ENCODE data around the gene CFAP46.
"Not testable (repeated sequence)": the region's sequence is repeated elsewhere in the genome, so short reads cannot be mapped to it uniquely, and the experiment has no call there.

Gene CFAP46

DNA sequence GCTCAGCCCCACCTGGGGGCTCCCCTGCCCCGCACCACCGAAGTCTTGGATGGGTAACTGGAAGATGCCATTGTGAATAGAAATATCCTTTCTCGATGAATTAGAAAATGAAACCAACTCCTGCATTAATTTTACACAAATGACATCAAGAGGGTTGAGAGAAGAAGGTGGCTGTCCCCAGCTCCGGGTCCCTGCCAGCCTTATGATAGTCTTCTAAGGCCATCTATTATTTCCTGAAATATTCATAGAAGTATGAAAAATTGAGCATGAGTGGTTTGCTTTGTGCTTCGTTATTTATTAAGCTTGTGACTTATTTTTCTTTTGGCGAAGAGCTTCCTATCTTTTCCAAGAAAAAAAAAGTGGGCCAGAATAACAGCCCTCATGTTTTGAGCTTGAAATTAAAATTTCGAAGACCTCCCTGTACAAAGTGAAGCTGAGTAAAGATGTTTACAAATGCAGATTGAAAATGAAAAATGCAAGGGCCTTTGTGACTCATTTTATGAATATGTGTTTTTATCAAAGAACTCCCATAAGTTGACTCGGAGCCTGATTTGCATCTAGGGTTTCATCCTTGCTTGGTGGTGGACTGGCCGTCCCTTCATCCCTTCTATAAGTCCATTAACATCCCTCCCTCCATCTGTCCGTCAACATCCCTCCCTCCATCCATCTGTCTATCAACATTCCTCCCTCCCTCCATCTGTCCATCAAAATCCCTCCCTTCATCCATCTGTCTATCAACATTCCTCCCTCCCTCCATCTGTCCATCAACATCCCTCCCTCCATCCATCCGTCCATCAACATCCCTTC lies 20.5 kb upstream of the CFAP46 start:
- DNase-seq (ENCODE audit: low spot score), result no peak

DNA sequence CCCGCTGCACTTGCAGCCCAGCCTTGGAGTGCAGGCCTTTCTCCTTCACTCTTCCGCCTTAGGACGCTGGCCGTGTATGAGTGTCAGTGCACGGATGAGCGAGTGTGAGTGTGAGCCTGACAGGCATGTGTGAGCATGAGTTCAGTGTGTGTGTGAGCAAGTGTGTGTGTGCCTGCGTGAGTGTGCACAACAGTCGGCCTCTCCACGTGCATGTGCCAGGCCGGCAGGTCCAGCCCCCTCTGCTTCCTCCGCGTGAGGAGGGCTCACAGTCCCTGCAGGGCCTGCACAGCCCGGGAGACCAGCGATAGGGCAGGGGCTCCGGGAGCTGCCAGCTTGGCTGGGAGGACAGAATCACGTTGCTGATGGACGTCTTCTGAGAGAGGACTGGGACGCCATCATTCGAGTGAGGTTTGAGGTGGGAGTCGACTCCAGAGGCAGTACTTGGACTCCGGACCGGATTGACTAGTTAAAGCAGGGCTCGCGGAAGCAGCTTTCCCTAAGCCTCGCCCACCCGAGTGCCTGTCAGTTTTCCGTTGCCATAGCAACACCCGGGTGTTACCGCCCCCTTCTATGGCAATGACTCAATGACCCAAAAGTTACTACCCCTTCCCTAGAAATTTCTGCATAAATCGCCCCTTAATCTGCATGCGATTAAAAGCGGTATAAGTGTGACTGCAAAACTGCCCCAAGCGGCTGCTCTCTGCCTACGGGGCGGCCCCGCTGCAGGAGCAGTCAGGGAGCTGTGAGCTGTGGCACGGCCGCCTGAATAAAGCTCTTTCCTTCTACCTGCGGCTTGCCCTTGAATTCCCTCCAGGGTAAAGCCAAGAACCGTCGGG lies 19.6 kb upstream of the CFAP46 start:
- peak; percentile 67 for DNase-seq (ENCODE audit: low spot score)

DNA sequence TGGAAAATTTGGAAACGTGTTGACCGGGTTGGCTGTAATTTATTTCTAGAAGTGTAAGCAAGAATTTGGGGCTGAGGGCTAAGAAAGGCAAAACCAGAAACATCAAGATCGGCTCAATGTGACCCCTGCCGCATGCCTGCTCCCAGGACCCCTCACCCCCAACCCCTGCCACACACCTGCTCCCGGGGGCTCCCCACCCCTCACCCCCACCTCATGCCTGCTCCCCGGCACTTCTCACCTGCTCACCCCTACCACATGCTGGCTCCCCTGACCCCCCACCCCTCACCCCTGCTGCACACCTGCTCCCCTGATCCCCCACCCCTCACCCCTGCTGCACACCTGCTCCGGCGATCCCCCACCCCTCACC lies 19.0 kb upstream of the CFAP46 start:
- DNase-seq (ENCODE audit: low spot score), result no peak

DNA sequence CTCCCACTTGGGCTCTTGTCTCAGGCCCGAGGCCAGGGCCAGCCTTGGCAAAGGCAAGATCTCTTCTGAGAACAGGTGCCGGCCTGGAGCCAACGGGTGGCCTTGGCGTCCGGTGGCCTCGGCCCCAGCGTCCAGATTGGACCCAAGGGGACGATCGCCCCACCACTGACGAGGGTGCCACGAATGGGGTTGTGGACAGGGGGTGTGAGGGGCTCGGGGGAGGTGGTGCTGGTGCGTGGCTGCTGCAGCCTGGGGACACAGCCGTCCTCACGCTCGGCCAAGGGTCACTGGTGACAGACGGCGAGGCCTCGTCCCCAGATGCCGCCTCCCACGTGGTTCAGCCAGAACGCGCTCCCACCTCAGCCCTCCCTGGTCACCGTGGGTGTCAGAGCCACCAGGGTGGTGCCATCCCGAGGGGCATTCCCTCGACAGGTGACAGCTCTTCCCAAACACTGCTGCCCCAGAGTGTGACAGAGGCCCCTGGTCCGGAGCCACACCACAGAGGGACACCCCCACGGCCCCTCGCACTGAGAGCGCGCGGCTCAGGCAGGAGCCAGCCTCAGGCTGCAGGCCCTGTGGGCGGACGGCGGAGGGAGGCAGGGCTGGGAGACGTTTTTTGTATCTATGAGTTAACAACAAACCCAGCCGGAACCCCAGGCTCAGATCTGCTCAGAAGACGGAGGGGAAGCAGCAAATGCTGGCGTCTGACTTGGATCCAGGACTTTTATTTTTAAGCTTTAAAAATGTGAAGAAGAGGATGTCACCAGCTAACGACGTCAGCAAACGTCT lies 18.5 kb upstream of the CFAP46 start:
- DNase-seq (ENCODE audit: low spot score), result no peak

DNA sequence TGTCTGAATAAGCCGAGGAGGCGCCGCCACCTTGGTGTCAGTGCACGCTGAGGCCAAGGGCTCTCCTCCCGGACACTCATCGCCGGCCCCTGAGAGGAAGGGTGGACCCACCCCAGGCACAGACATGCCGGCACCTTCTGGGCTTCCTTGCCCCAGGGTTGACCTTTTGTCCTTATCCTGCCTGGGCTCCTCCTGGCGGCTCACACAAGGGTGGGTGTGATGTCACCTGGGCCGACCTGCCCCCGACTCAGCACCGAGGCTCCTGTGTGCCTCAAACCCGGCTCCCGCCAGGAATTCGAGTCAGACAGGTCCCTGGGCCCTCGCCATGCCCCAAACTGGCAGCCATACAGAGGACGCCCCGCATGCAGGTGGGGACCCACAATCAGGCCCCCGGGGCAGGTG lies 17.7 kb upstream of the CFAP46 start:
- no peak for DNase-seq (ENCODE audit: low spot score)

DNA sequence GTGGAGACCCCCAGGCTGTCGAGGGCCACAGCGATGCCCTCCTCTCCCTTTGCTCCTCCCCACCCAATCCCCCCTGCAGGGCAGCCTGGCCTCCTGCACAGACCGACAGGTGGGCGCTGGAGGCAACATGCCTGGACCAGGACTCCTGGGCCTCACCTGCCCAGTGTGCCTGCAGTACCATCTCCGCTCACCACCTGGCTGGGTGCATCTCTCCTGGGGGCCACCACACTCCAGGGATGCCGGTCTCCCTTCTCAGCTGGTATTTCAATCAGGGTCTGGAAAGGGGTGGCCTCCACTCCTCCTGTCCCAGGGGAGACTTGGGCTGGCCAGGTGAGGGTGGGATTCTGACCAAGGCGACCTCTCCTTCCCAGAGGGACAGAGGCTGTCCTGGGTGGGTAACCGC lies 17.2 kb upstream of the CFAP46 start:
- no peak for DNase-seq (ENCODE audit: low spot score)

DNA sequence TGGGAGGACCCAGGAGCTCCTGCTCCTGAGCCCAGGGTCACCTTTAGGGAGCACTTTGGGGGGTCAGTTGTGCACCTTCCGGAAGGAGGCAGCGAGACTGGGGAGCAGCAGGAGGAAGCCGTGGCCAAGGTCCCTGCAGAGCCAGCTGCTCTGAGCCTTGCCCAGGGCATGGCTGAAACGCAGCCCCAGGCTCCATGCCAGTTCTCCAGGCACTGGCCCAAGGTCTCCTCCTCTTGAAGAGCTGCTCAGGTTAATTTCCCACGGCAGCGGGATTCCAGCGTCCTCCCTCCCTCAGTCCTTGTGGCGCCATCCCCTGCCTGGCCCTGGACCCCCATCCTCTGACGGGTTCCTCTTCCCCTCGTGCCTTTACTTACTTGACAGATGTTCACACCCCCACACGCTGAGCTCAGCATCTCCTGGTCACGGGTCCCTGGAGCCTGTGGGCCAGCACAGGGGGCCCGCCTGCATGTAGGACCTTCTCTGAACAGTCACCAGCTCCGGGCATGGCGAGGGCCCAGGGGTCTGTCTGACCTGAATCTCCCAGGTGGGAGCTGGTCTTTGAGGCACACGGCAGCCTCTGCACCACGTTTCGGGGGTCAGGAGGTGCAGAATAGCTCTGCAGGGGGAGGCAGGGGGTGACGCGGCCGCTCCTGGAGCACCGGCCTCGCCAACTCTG lies 16.7 kb upstream of the CFAP46 start:
- no peak for DNase-seq (ENCODE audit: low spot score)

DNA sequence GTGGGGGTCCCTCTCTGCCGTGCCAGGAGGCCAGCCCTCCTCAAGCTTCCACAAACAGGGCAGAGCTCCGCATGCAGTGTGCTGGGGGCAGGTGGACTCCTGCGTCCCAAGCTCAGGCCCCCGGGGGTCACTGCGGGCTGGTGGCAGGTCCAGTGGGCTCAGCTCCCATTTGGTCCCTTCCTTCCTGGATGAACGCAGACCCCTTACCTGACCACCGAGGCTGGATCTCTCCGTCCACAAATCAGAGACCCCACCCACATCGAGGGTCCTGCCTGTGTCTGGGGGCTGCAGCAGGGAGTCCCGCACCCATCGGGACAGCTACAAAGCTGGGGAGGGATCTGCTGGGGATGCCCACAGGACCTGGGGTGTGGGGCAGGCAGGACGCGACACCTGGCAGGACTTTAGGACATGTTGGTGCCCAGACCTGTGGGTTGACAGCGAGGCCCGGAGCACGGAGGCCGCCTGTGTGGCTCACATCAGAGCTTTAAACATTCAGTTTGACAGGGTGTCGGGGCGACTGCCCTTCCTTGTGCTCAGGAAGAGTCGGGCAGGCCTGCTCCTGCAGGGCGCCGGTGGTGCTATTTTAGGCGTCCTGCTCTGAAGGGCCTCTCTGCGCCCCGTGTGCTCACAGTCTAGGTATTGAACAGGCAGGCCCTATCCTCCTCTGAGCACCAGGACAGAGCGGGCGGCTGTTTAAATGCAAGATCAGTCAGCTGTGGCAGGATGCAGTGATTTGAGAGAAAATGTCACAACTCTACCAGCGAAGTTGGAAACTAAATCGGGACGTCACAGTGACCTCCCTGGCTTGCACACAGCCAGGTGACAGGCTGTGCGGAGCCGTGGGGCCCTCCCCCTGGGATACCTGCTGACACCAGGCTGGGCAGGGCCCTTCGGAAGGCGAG lies 15.9 kb upstream of the CFAP46 start:
- no peak for DNase-seq (ENCODE audit: low spot score)

DNA sequence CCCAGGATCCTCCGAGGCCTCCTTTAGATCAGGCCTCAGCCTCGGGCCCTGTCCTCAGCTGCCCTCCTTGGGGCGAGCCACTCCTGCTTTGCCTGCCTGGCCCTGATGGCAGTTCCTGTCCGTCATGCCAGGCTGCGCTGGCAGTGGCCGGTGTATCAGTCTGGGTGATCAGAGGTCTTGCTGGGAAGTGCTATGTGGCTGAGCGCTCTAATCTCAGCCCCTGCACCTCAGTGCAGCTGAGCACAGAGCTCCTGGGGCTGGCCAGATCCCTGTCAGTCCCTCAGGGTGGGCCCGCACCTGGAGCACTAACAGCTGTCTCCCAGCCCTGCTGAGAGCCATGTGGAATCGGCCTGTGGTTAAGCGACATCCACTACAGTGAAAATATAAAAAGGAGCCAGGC lies 14.8 kb upstream of the CFAP46 start:
- DNase-seq (ENCODE audit: low spot score), result no peak

DNA sequence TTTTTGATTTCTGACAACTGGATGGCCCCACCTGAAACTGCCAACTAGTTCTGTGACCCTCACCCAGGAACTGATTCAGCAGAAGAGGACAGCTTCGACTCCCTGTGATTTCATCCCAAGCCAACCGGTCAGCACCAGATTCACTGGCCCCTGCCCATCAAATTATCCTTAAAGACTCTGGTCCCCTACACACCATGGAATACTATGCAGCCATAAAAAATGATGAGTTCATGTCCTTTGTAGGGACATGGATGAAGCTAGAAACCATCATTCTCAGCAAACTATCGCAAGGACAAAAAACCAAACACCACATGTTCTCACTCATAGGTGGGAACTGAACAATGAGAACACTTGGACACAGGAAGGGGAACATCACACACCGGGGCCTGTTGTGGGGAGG lies 13.9 kb upstream of the CFAP46 start:
- not testable (repeated sequence) for DNase-seq (ENCODE audit: low spot score)

DNA sequence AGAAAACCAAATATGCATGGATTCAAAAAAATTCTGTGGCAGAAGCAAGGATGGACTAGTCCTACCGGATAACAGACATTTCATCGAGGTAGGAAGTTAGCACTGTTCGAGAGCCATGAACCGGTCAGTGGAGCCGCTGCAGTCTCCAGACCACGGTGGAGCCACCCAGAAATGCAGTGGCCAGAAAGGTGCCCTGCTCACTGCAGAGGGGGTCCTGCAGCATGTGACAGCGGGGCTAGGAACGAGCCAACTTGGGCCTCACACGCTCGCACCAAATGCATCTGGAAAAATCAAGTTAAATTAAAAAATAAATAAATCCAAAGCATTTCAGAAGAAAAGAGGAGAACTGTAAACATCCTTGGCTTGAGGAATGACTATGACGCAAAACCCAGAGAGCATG lies 13.1 kb upstream of the CFAP46 start:
- no peak for DNase-seq (ENCODE audit: low spot score)

DNA sequence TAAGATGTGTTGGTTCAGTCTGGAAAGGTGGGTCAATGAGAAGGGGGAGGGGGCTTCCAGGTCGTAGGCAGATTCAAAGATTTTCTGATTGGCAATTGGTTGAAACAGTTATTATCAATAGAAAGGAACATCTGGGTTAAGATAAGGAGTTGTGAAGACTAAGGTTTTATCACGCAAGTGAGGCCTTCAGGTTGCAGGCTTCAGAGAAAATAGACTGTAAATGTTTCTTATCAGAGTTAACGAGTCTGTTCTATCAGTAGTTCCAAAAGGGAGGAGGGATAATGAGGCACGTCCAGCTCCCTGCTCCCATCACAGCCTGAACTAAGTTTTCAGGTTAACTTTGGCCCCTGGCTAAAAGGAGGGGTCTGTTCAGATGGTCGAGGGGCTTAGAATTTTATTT lies 11.1 kb upstream of the CFAP46 start:
- DNase-seq (ENCODE audit: low spot score), result no peak

DNA sequence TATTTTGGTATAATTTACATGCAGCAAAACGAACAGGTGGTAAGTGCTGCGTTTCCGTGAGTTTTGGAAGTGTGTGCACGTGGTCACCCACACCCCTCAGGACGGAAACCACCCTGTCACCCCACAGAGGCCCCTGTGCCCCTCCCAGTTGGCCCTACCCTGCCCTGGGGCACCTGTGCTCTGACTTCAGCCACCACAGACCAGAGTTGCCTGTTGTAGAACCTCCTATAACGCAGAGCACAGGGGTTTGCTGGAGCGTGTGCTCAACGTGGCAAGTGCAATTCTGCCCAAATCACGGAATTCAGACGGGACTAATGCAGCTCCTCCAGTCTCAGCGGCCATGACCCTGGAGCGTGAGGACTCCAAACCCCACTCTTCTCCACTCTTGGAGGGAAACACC lies 9.6 kb upstream of the CFAP46 start:
- DNase-seq (ENCODE audit: low spot score), result no peak

DNA sequence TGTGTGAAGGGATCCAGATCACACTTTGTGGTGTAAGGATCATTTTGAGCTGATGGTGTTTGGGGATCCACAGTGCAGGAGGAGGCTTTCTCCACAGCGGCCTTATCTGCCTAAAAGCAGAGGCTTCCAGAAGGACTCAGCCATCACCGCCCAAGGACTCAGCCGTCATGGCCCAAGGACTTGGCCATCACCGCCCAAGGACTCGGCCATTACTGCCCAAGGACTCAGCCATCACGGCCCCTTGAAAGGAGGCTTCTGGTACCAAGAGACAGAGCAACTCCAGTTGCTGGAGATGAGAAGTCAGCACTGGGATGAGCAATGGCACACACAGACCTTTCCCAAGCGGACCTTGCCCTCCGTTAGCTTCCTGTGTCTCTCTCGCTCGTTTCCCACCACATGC lies 6.0 kb upstream of the CFAP46 start:
- no peak for DNase-seq (ENCODE audit: low spot score)

DNA sequence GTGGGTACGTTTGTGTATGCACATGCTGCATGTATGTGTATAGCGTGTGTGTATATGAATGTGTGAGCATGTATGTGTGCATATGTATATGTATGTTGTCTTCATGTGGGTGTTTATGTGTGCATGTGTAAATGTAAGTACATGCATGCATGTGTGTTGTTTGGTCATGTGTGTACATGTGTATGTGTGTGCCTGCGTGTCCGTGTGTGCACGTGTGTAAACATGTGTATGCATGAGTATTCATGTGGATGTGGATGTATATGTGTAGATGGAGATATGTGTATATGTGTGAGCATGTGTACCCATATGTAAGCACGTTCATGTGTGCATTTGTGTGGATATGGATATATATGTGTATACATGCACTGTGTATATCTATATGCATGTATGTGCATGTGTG lies 5.5 kb upstream of the CFAP46 start:
- no peak for DNase-seq (ENCODE audit: low spot score)

DNA sequence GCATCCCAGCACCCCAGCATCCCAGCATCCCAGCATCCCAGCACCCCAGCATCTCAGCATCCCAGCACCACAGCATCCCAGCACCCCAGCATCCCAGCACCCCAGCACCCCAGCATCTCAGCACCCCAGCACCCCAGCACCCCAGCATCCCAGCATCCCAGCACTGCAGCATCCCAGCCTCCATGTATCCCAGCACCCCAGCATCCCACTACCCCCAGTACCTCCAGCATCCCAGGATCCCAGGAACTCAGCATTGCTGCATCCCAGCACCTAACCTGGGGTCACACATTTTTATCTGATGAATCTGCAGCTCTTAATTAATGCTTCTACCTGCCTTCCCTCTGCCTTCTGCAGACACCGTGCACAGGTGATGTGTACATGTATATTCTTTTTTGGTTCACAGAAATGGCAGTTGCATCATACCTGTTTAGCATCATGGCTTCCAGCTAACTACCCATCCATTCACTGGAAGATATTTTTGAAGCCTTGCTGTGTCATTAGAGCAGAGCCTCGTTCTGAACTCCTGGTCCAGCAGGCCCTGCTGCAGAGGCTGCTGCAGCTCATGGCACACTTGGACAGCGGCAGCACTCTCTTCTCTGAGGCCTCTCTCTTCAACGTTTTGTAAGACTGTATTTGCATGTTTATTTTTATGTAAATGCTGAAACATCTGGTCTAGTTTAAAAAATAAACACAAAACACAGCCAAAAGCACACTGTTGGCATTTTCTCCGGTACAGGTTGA lies 4.6 kb upstream of the CFAP46 start:
- peak; percentile 26 for DNase-seq (ENCODE audit: low spot score)

DNA sequence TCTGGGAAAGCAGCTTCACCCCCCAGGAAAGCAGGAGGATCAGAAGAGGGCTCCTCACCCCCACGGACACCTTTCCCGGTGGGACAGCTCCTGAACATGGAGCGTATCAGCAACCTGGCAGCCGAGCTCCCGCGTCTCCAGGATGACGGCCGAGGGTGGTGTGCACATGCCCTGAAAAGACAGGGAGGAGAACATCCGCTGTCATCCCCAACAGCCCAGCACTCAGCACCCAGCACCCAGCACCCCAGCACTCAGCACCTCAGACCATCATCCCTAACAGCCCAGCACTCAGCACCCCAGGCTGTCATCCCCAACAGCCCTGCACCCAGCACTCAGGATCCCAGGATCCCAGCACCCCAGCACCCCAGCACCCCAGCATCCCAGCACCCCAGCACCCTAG lies 3.9 kb upstream of the CFAP46 start:
- no peak for DNase-seq (ENCODE audit: low spot score)

DNA sequence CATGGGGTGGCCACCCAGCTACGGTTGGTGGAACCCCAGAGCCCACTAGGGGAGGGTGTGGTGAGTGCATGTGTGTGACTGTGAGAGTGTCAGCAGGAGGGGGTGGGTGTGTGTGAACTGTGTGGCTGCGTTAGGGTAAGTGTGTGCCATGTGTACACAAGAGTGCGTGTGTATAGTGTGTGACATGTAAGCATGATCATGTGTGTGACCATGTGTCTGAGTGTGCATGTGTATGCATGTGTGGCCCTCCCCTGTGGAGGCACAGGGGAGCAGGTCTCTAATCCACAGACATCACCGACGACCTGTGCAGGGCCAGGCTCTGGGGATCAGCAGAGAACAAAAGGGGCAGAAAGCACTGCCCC lies 3.5 kb upstream of the CFAP46 start:
- DNase-seq (ENCODE audit: low spot score), result no peak

DNA sequence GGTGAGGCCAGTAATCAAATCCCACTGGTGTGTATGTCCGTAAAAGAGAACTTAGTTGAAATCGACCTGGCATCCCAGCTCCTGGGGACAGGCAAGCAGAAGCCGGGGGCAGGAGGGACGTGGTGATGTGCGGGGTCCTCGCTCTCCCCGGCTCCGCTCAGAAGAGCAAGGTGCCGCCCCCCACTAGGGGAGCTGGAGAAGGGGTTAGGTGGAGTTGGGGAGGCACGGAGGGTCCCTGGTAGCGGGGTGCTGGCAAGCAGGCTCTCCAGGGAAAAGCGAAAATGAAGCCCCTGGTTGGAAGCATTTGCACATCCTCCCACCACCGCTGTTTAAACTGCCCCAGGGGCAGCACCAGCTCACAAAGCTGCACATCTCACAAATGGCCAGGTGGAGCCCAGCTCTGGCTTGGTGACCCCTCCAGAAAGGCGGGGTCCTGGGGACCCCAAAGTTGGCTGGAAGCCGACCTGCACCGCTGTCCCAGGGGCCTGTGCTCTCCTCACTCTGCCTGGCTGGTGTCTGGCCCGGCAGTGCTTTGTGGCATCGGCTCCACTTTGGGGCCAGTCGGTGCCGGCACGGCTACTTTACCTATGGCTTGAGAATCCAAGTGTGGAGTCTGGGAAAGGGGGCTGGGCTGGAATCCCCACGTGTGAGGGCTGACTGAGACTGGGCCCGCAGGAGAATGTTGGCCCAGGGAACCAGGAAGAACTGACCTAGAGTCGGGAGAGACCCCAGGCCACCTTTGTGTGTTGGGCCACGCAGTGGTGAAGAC lies 2.9 kb upstream of the CFAP46 start:
- no peak for DNase-seq (ENCODE audit: low spot score)

DNA sequence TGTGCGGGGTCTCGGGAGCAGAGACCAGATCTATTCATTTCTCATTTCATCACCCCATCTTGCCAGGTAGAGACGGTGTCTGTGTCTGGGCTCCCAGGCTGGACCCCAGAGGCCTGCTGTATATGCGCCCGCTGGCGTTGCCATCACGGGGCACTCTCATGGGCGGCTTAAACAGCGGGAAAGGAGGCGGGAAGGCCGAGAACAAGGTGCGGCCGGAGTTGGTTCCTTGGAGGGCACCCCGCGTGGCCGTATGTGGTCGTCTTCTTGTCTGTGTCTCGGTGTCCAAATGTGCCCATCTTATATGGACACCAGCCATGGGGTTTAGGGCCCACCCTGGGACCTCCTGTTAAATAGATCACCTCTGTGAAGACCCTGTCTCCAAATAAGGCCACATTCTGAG lies 2.1 kb upstream of the CFAP46 start:
- DNase-seq (ENCODE audit: low spot score), result no peak

All from Ammon's horn (tissue), 1 donor.